ENCODE results near the gene EPN3.

EPN3 gene

GRCh38 chr17:50502301-50502990 lies 30.1 kb upstream of the EPN3 start:
- Mint-ChIP-seq H3K4me3 (no peak overlapping the region), H3K36me3 (no peaks in the 10 kb centered on the region), H3K27ac (no peak overlapping the region), H3K4me1 (peaks cover 8% of the 10 kb centered on the region), H3K9me3 (no peaks in the 10 kb centered on the region)
- ATAC-seq (peak; percentile 17), DNase-seq (ENCODE audit: low spot score in 2 of 2) (no peak)

GRCh38 chr17:50505591-50506130 lies 26.9 kb upstream of the EPN3 start:
- Mint-ChIP-seq H3K4me3 (no peak overlapping the region), H3K4me1 (peaks cover 31% of the 10 kb centered on the region), H3K27ac (no peak overlapping the region), H3K36me3 (no peaks in the 10 kb centered on the region), H3K9me3 (no peaks in the 10 kb centered on the region)
- ATAC-seq (no peak), DNase-seq (ENCODE audit: low spot score in 2 of 2) (no peak)

GRCh38 chr17:50506298-50506697 lies 26.2 kb upstream of the EPN3 start:
- peaks cover 37% of the 10 kb centered on the region for H3K4me1 Mint-ChIP-seq
- H3K36me3 Mint-ChIP-seq = no peaks in the 10 kb centered on the region
- no peak for ATAC-seq
- H3K27ac Mint-ChIP-seq = no peak overlapping the region
- DNase-seq (ENCODE audit: low spot score in 2 of 2) = no peak
- no peak overlapping the region for H3K4me3 Mint-ChIP-seq
- H3K9me3 Mint-ChIP-seq = no peaks in the 10 kb centered on the region

GRCh38 chr17:50507871-50508572 lies 24.5 kb upstream of the EPN3 start, which contains the start of gene MYCBPAP:
MYCBPAP (plus strand) TSS chr17:50508439; CDS start chr17:50508675, 236 bp downstream.
- Mint-ChIP-seq H3K27ac (peak within 1 kb of the TSS; percentile 93), H3K4me1 (peaks cover 50% of the 10 kb centered on the region), H3K36me3 (no peaks in the 10 kb centered on the region), H3K9me3 (no peaks in the 10 kb centered on the region), H3K4me3 (peak within 1 kb of the TSS; percentile 92)
- peak; percentile 67 to 90 for DNase-seq (ENCODE audit: low spot score in 2 of 2)
- peak; percentile 79 for ATAC-seq

GRCh38 chr17:50508573-50509460 lies 23.7 kb upstream of the EPN3 start:
- H3K4me3 Mint-ChIP-seq = peak overlapping the region; percentile 92
- ATAC-seq (no peak), DNase-seq (ENCODE audit: low spot score in 2 of 2) (no peak)
- H3K4me1 Mint-ChIP-seq = peaks cover 45% of the 10 kb centered on the region
- peak overlapping the region; percentile 93 for H3K27ac Mint-ChIP-seq
- no peaks in the 10 kb centered on the region for H3K9me3 Mint-ChIP-seq
- H3K36me3 Mint-ChIP-seq = no peaks in the 10 kb centered on the region

DNA sequence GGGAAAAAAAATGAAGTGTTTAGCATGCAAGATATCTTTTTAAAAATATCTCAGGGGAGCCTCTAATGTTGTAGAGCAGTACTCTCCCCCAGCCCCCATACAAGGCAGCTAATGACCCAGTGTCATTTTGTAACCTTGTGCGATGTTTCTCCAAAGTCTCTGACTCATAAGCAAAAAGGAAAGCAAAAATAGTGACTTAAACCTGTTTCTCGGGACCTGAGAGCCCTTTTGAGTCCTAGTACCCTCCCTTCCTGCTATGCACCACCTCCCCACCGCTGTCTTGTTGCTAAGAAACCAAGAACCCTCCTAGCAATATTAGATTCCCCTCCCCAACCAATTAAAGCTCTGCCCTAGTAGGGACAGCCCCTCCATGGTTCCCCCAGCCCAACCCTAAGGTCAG lies 21.5 kb upstream of the EPN3 start:
- Mint-ChIP-seq H3K4me1 (peaks cover 44% of the 10 kb centered on the region), H3K9me3 (no peaks in the 10 kb centered on the region), H3K27ac (peak overlapping the region; percentile 88), H3K4me3 (peak overlapping the region; percentile 64), H3K36me3 (no peaks in the 10 kb centered on the region)
- ATAC-seq = peak; percentile 85
- peak in 1 of 2 donors; percentile 81 for DNase-seq (ENCODE audit: low spot score in 2 of 2)

DNA sequence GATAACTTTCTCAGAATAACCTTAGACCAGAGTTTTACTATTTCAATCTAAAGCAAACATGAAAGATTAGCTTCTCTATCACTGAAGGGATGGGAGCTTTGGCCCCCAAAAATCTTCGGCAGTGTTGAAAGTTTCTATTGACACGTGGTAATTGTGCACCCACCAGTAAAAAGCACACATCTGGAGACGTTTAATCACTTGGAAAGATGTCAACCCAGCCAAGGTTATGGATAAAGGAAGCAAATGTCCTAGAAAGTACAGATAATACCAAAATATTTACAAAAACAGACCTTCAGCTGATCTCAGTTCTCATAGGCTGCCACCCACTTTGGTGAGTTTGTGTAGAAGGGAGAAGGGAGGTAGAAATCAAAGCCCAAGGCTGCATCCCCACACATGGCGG lies 19.0 kb upstream of the EPN3 start:
- no peak overlapping the region for H3K27ac Mint-ChIP-seq
- no peaks in the 10 kb centered on the region for H3K36me3 Mint-ChIP-seq
- no peaks in the 10 kb centered on the region for H3K9me3 Mint-ChIP-seq
- H3K4me1 Mint-ChIP-seq = peaks cover 37% of the 10 kb centered on the region
- DNase-seq (ENCODE audit: low spot score in 2 of 2) = no peak
- H3K4me3 Mint-ChIP-seq = no peak overlapping the region
- ATAC-seq = no peak

GRCh38 chr17:50514388-50514787 lies 18.1 kb upstream of the EPN3 start:
- Mint-ChIP-seq H3K36me3 (no peaks in the 10 kb centered on the region), H3K9me3 (no peaks in the 10 kb centered on the region), H3K27ac (no peak overlapping the region), H3K4me1 (peaks cover 28% of the 10 kb centered on the region), H3K4me3 (no peak overlapping the region)
- no peak for ATAC-seq
- no peak for DNase-seq (ENCODE audit: low spot score in 2 of 2)

- no peak for ATAC-seq
- no peak overlapping the region for H3K4me3 Mint-ChIP-seq
- peaks cover 21% of the 10 kb centered on the region for H3K4me1 Mint-ChIP-seq
- H3K27ac Mint-ChIP-seq = no peak overlapping the region
- H3K9me3 Mint-ChIP-seq = no peaks in the 10 kb centered on the region
- no peaks in the 10 kb centered on the region for H3K36me3 Mint-ChIP-seq
- no peak for DNase-seq (ENCODE audit: low spot score in 2 of 2)
These were observed 17.4 kb upstream of the EPN3 start for GRCh38 chr17:50514936-50515702.

- no peaks in the 10 kb centered on the region for H3K9me3 Mint-ChIP-seq
- H3K36me3 Mint-ChIP-seq = no peaks in the 10 kb centered on the region
- ATAC-seq (no peak), DNase-seq (ENCODE audit: low spot score in 2 of 2) (no peak)
- no peak overlapping the region for H3K4me3 Mint-ChIP-seq
- H3K27ac Mint-ChIP-seq = no peak overlapping the region
- H3K4me1 Mint-ChIP-seq = peaks cover 6% of the 10 kb centered on the region
These were observed 15.5 kb upstream of the EPN3 start for GRCh38 chr17:50517011-50517410.

DNA sequence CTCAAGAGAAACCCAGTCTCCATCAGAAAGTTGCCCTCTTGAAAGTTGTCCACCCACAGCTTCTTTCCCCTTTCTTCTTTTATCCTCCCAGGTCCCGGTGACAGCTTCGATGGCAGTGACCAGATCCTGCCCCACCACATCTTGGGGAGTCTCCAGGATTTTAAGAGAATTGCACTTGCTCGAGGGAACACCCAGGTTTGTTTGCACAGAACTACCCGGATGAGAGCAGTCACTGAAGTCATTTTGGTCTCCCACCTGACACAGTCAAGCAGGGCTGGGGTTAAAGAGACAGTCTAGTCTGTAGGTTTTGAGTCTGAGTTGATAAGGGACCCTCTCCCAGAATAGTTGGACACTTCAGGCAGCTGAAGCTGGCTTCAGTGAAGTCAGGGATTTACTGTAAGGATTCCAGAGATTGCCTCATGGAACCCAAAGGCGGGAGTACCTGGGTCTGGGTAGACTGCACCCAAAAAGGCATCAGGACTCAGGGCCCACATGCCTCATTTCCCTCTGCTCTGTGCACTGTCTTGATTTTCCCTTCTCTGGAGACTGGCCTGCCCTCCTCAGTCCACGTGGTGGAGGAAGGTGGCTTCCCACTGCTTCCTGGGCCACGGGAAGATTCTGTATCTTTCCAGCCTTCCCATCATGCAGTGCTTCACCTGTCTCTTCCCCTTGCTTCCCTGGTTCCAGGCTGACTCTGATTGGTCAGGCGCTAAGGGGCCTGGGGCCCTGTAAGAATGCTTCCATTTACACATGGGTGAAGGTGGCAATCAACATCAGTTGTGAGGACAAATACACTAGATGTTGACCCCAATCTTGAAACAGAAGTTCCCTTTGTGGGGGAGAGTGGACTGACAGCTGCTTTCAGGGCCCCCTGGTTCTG lies 14.8 kb upstream of the EPN3 start:
- H3K9me3 Mint-ChIP-seq = no peaks in the 10 kb centered on the region
- no peaks in the 10 kb centered on the region for H3K36me3 Mint-ChIP-seq
- DNase-seq (ENCODE audit: low spot score in 2 of 2) = no peak
- no peak for ATAC-seq
- no peak overlapping the region for H3K4me3 Mint-ChIP-seq
- no peak overlapping the region for H3K27ac Mint-ChIP-seq
- H3K4me1 Mint-ChIP-seq = no peaks in the 10 kb centered on the region

DNA sequence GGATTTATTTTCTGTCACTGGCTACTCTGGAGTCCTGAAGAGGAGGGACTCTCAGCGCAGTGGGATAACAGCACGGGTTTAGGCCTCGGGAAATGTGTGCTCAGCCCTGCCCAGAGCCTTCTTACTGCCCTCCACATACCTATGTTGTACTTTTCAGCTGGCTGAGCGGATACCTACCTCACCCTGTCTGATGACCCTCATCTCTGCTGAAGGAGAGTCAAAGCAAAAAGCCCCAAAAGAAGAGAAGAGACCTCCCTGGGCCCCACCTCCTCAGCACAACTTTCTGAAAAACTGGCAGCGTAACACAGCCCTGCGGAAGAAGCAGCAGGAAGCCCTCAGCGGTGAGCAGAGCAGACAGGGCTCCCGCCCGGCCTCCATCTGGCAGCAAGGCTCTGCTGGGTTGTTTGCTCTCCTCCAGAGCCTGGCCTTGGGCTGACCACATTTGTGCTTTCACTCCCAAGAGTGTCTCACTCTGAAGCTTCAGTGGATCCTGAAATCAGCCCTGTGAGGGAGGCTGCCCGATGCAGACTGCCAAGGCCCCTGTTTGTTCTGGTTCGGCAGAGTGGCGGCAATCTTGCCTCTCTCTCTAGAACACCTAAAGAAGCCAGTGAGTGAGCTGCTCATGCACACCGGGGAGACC lies 14.0 kb upstream of the EPN3 start:
- H3K9me3 Mint-ChIP-seq = no peaks in the 10 kb centered on the region
- no peak overlapping the region for H3K27ac Mint-ChIP-seq
- no peaks in the 10 kb centered on the region for H3K36me3 Mint-ChIP-seq
- no peak overlapping the region for H3K4me3 Mint-ChIP-seq
- DNase-seq (ENCODE audit: low spot score in 2 of 2) = no peak
- no peak for ATAC-seq
- no peaks in the 10 kb centered on the region for H3K4me1 Mint-ChIP-seq

GRCh38 chr17:50519141-50519834 lies 13.2 kb upstream of the EPN3 start:
- H3K4me1 Mint-ChIP-seq = no peaks in the 10 kb centered on the region
- H3K27ac Mint-ChIP-seq = no peak overlapping the region
- no peaks in the 10 kb centered on the region for H3K9me3 Mint-ChIP-seq
- DNase-seq (ENCODE audit: low spot score in 2 of 2) = no peak
- H3K36me3 Mint-ChIP-seq = no peaks in the 10 kb centered on the region
- ATAC-seq = no peak
- no peak overlapping the region for H3K4me3 Mint-ChIP-seq

Measured in stimulated activated effector memory CD8-positive, alpha-beta T cell treated with anti-CD3 and anti-CD28 coated beads, Interleukin-12 subunit alpha, Interleukin-12 subunit beta, amount 100 ng/mL, for 72 hours (primary cell).